ENCODE measurements around the gene ADIPOR1.
"Not testable (repeated sequence)": the region's sequence is repeated elsewhere in the genome, so short reads cannot be mapped to it uniquely, and the experiment has no call there.

Gene ADIPOR1, protein sequence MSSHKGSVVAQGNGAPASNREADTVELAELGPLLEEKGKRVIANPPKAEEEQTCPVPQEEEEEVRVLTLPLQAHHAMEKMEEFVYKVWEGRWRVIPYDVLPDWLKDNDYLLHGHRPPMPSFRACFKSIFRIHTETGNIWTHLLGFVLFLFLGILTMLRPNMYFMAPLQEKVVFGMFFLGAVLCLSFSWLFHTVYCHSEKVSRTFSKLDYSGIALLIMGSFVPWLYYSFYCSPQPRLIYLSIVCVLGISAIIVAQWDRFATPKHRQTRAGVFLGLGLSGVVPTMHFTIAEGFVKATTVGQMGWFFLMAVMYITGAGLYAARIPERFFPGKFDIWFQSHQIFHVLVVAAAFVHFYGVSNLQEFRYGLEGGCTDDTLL

DNA sequence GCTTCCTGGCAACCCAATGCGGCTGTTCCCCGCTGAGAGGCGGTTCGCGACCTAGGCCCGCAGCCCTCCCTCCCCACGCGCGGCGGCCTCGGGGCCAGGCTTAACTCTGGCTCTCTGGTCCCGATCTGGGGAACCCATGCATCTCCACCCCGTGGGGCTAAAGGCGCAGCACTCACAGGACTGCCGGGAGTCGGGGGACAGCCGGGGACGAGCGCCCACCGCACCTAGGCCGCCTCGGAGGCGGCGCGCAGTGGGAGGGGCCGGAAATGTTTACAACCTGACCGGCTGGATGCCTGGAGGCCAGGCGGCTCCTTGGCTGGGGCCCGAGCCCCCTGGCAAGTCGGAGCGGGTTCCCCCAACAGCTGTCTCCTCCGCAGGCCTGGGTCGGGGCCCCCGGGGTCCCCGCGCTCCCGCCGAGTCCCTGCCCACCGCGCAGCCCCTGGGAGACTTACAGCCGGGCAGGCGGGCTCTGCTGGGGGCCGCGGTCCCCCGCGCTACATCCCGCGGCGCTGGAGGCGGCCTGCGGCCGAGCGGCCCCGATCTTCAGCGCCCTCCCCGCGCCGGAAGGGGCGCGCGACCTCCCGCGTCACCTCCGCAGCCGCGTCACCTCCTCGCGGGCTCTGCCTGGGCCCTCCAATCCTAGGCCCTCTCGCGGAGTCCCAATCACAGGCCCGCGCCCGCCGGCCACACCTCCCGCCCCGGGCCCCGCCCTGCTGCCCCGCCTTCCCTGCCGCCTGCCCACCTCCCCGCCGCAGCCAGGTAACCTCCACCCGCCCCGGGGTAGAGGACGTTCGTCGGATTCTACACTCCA, at the start of gene ADIPOR1:
ADIPOR1 (minus strand) TSS at position 580 of the 811 bp plus-strand sequence. CDS start 7,242 bp downstream, outside the sequence.
- DNase-seq, result peak; percentile 90 to 92

DNA sequence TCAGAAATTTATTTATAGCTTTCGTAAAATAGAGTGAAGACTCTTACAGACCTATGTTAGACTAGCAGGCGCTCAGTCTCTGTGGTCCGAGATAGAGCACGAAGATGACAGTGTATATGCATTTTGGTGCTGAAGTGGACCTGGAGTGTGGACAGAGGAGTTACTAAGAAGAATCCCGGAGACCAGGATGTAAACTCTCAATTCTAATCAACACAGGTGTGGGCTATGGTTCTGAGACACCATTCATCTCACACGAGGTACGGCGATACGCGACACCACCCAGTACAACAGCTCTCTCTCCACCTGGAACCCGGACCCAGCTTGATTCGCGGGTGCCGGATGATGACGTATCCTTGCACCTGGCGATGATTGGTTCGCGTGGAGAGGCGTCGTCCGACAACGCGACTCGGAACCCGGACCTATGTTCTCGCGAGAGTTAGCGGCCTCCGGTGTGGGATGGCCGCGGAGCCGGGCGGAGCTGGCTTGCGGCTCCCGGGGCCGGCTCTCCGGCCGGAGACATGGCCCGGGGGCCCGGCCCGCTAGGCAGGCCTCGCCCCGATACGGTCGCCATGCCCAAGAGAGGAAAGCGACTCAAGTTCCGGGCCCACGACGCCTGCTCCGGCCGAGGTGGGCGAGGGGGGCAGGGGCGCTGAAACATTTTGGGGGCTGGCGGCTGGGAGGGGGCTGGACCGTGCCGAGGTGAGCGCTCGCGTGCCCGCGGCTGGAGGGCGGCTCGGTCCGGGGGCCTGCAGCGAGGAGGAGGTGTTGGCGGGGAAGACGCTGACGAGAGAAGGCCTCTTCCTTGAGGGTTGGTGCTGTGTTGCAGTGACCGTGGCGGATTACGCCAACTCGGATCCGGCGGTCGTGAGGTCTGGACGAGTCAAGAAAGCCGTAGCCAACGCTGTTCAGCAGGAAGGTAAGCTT, 49.1 kb upstream of the ADIPOR1 start, which contains the start of gene TMEM183A:
TMEM183A (plus strand) TSS at position 427 of the 924 bp plus-strand sequence; CDS start at position 519, 92 bp downstream.
- peak; percentile 89 to 92 for DNase-seq

DNA sequence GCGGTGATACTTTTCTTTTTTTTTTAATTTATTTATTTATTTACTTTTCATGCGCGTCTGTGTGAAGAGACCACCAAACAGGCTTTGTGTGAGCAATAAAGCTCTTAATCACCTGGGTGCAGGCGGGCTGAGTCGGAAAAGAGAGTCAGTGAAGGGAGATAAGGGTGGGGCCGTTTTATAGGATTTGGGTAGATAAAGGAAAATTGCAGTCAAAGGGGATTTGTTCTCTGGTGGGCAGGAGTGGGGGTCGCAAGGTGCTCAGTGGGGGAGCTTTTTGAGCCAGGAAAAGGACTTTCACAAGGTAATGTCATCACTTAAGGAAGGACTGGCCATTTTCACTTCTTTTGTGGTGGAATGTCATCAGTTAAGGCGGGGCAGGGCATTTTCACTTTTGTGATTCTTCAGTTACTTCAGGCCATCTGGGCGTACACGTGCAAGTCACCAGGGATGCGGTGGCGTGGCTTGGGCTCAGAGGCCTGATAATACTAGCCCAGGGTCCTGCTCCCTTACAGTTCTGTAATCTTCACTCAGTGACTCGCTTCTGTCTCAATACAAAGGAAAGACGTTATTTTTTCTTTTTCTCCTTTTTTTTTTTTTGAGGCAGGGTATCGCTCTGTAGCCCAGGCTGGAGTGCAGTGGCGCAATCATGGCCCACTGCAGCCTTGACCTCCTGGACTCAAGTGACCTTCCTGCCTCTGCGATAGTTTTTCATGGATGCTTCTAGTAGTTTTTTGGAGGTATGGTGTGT, 47.5 kb upstream of the ADIPOR1 start:
- DNase-seq, result not testable (repeated sequence)

DNA sequence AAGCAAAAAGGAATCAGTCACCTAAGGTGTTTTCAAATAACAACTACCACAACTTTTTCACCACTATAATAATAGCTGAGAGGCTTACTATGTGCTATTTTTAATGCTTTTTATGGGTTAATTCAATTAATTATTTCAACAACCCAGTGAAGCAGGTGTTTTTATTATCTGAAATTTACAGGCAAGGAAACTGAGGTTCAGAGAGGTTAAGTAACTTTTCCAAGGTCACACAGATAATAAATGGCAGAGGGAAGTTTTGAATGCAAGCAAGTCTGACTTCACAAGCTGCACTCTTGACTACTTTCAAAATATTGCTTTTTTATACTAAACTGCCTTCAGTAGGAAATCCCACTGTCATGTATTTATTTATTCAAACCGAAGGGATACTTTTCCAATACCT, 44.8 kb upstream of the ADIPOR1 start:
- no peak for DNase-seq

DNA sequence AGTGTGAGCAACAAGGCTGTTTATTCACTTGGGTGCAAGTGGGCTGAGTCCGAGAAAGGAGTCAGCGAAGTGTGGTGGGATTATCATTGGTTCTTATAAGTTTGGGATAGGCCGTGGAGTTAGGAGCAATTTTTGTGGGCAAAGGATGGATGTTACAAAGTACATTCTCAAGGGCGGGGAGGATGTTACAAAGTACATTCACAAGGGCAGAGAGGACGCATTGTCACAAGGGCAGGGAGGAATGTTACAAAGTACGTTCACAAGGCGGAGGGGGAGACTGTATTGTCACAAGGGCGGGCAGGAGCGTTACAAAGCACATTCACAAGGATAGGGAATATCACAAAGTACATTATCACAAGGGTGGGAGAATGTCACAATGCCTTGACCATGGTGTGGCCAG, 43.9 kb upstream of the ADIPOR1 start:
- DNase-seq, result no peak

DNA sequence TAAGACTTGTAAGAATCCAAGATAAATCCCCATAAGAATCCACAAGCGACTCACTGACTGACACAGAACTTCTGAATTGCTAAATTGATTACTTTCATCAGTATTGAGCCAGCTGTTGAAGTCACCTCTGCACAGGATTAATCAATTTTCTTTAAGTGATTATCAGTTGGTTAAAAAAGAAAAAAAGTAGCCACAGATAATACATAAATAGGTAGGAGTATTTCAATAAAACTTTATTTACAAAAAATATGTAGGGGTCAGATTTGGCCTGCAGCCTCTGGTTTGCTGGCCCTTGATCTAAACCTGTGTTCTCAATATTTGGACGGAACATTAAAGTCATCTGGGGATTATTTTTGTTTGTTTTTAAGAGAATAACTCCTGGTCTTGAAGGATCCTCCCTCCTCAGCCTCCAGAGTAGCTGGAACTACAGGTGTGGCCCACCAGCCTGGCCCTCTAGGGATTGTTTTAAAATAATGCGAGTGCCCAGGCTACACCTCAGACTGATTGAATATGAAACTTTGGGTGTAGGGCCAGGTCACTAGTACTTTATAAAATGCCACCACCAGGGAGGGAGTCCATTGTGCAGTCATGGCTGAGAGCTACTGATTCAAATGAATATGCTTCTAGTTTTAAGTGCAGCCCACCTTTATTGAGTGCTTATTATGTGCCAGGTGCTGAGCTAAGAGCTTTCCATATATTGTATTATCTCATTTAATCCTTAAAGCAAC, 42.3 kb upstream of the ADIPOR1 start:
- DNase-seq, result no peak

DNA sequence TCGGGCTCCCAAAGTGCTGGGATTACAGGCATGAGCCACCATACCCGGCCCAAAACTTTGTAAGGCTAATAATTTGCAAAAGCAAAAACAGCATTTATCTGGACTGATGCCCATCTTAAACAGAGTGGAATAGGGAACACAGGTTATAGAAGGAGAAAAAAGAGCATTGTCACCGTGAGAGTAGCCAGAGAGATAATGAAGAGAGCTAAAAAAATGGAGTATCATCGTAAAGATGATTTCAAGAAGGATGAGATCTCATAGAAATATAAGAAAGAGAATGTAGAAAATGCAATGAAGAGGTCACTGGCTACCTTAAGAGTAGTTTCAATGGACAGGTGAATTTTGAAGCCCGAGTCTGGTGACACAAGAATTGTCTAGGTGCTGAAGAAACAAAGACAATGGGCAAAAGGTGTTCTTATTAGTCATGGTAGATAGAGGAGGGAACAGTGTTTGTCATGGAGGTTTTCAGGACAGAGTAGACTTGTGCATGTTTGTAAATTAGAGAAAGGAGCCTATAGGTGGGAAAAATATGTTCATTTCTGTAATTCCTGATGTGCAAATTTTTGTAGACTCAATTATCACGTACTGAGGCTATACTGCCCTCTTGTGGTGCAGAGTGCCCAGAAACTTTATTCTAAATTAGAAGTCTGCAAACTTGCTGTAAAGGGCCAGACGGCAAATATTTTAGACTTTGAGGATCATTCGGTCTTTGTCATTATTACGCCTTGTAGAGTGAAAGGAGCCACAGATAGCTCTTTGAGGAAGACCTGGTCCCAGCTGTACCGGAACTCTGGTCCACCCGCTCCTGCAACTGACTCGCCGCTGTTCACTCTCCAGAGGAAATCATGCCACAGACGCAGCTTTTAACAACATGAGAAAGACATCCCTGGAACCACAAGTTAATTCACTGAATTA, 41.0 kb upstream of the ADIPOR1 start:
- DNase-seq, result peak; percentile 70 to 75

DNA sequence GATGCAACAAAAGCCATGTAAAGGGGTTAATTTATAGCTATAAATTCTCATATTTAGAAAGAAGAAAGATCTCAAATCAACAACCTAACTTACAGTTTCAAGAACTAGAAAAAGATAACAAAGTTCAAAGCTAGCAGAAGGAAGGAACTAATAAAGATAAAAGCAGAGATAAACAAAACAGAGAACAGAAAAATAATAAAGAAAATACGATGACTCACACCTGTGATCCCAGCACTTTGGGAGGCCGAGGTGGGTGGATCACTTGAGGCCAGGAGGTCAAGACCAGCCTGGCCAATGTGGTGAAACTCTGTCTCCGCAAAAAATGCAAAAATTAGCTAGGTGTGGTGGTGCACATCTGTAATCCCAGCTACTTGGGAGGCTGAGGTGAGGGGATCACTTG, 36.6 kb upstream of the ADIPOR1 start:
- no peak for DNase-seq

DNA sequence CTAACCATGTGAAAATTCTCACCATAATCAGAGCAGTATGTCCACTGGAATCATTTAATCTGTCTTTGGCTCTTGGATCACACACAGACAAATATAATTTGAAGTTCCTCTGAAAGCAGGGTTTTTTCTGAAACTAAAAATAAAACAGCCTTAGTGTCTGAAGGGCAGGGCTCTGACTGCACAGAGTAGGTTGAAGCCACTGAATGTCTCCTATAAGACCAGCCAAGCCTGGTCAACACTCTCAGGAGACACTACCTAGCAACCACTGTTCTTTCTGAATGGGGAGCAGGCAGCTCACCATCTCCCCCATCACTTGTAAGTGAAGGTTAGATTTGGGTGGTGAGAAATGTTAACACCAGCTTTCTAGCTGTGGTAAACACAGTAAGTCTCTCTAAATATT, 33.0 kb upstream of the ADIPOR1 start:
- DNase-seq, result no peak

DNA sequence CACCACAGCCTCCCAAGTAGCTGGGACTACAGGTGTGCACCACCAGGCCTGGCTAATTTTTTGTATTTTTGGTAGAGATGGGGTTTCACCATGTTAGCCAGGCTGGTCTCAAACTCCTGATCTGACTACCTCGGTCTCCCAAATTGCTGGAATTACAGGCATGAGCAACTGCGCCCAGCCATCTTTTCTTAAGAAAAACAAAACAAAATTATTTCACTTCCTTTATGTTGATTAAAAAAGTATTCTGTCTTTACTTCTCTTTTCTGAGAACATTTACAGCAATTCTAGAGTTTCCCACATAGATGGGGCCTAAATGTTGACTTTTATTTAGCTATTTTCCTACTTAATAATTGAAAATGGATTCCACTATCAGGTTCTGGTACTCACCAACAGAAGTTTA, 31.8 kb upstream of the ADIPOR1 start:
- DNase-seq, result no peak

DNA sequence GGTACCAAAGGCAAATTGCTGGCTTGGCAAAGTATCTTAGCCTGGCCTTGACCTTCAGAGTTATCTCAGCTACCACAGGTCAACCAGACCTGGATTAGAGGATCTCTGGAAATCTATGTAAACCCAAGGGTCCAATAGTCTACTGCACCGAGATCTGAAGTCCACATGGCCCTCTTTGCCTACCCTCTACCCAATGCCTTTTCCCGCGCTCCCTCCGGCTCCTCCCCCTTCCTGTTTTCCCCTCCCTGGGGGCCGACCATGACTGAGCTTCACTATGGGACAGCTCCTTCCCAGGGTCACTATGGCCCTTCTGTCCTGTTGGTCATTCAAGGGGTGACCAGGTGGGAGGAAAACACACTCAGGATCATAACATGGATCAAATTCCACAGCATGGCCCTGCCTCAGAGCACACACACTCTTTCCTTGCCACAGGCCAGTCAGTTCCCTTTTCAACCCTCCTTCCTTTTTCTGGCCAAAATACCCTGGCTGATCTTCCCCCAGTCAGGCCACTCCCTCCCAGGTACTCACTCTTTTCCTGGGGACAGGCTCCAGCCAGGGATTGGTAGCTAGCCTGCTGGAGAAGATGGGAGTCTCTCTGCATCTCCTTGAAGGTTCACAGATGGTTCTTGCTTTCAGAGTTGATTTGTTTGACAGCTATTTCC, 29.9 kb upstream of the ADIPOR1 start:
- no peak for DNase-seq

DNA sequence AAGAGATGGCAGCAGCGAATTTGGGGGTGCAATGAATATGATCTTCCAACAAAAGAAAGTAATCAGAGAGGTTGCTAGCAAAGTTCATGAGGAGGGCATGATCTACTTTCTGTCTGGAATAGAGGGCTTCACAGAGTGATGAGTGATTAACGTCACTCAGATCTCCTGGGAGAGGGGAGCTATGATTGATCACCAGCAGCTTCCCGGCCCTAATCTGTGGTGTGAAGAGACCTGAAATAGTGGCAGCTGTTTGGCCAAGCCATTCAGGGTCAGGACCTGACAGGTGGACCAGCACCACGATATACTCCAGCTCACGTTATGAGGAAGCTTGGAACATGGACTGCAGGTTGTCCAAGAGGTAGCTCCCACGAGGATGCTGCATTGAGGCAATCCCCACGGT, 29.1 kb upstream of the ADIPOR1 start:
- DNase-seq, result no peak

DNA sequence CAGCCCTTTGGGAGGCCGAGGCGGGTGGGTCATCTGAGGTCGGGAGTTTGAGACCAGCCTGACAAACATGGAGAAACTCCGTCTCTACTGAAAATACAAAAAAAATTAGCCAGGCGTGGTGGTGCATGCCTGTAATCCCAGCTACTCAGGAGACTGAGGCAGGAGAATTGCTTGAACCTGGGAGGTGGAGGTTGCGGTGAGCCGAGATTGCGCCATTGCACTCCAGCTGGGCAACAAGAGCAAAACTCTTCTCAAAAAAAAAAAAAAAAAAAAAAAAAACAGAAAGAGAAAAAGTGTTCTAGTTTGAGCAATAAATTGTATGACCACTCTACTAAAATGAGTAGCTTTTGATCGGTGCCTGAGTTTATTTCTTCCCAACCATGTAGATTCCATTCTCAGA, 28.0 kb upstream of the ADIPOR1 start:
- DNase-seq, result not testable (repeated sequence)

DNA sequence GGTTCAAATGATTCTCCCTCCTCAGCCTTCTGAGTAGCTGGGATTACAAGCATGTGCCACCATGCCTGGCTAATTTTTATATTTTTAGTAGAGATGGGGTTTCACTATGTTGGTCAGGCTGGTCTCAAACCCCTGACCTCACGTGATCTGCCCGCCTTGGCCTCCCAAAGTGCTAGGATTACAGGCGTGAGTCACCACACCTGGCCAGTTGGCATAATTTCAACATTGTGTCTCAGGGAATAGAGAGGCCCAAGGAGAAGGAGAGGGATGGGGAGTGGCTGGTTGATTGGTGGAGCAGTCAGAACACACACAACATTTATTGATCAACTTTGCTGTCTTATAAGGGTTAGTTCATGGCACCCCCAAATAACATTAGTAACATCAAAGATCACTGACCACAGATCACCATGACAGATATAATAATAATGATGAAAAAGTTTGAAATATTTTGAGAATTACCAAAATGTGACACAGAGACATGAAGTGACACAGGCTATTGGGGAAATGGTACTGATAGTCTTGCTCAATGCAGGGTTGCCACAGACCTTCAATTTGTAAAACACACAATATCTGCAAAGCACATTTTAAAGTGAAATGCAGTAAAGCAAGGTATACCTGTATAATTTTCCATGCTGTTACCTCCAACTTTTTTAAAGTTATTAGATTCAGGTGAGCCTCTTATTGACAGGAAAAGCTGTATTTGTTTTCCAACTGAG, 24.8 kb upstream of the ADIPOR1 start:
- no peak for DNase-seq

DNA sequence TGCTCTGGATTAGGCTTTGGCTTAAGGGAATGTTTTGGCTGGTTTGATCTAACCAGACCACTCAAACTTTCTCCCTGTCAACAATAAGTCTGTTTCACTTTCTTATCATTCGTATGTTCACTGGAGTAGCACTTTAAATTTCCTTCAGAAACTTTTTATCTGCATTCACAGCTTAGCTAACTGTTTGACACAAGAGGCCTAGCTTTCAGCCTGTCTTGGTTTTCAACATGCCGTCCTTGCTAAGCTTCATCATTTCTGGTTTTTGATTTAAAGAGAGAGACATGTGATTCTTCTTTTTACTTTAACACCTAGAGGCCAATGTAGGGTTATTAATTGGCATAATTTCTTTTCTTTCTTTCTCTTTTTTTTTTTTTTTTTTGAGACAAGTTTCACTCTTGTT, 23.8 kb upstream of the ADIPOR1 start:
- no peak for DNase-seq

DNA sequence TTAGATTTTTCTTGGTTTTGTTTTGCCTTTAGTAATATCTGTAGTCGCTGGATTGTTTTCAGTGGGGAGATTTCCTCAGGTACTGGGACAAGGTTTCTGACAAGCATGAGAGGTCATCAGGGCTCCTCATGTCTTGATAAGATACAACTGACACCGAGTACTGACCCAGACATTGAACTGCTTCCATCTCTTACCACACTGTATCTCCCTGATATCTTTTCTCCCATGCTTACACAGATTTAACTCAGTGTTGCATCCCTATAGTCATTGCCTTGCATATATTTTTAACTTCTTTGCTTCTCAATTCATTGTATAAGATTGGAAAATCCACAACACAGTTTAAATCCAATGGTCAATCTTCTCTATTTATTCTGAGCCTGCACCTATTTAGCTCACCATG, 21.3 kb upstream of the ADIPOR1 start:
- no peak for DNase-seq

DNA sequence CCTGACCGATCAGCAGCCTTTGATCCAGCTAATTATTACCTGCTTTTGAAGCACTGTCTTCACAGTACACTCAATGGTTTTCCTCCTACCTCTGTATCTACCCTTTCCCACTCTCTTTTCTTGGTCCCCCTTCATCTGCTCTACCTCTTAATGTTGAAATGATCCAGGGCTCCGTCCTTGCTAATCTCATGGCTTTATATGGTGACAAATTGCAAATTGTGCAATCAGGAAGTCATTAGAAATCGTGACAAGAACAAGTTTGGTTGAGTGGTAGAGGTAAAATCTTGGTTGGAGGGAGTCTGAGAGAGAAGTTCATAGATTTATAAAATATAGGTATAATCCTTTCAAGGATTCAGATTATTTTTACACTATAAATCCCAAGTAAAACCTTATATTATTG, 18.5 kb upstream of the ADIPOR1 start:
- no peak for DNase-seq

DNA sequence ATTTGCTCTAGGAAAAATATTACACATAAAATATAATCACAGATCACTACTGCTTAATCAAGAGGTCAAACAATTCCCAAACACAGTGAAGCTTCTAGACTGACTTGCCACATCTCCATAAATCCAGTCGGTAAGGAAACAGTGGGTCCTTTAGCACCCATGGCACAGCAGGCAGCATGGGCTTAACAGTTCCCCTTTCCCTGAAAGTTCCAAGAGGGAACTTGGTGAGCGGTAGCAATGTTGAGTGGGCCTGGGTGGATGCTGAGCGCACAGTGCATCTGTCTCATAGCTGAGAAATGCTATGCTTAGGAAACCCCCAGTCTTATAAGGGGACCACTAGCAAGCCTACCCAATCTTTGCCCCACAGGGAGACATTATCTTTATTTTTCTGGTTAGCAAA, 16.7 kb upstream of the ADIPOR1 start:
- DNase-seq, result no peak

DNA sequence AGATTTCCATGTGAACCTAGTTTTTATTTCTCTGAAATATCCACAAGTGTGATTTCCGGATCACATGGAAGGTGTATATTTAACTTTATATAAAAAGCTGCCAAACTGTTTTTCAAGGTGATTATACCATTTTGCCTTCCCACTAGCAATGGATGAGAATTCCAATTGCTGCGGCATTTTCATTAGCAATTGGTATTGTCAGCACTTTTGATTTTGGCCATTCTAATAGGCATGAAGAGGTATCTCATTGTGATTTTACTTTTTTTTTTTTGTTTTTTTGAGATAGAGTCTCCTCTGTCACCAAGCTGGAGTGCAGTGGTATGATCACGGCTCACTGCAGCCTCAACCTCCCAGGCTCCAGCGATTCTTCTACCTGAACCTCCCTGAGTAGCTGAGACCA, 13.9 kb upstream of the ADIPOR1 start:
- DNase-seq, result no peak

All from stimulated activated CD4-positive, alpha-beta T cell treated with anti-CD3 and anti-CD28 coated beads, Interleukin-2, amount 100 ng/mL, for 48 hours (primary cell).